ENCODE data around the gene KLC1.

GRCh38 chr14:103740991-103741689 lies 112.1 kb downstream of the KLC1 start:
- TF ChIP-seq SIN3A (IDR thresholded peaks at IDR 0.05; ENCODE audit: borderline replicate concordance, insufficient read depth, low read length) (no peak), TAF1 (IDR thresholded peaks at IDR 0.05; ENCODE audit: borderline replicate concordance, insufficient read depth, low read length) (no peak)
